Vagina (tissue), 2 donors: ENCODE data around the gene RAB6C. TPM values are rescaled to one million over a fixed set of nuclear protein-coding genes. Genes with fewer than 3 reads are reported as not detected.
"Not testable (repeated sequence)": the region's sequence is repeated elsewhere in the genome, so short reads cannot be mapped to it uniquely, and the experiment has no call there.

Experiments used
- DNase-seq, 2 donors: peaks; one replicate each; pipeline ENCODE4 v3.0.0-alpha.2; 2017; ENCODE audit errors: extremely low spot score in 2 of 2
- H3K27ac ChIP-seq: fragments of 200-600 bp; sonication (generic); one replicate; pipeline ENCODE4 v1.5.1; 2019
- H3K27me3 ChIP-seq: fragments of 200-600 bp; sonication (generic); one replicate; pipeline ENCODE4 v1.5.1; 2019
- H3K36me3 ChIP-seq, 2 donors: fragments of 200-600 bp; sonication (generic); one replicate each; pipeline ENCODE4 v1.5.1; 2017 to 2019
- H3K4me1 ChIP-seq: fragments of 200-600 bp; sonication (generic); one replicate; pipeline ENCODE4 v1.5.1; 2019
- H3K4me3 ChIP-seq, 2 donors: fragments of 200-600 bp; sonication (generic); 1 replicate in 1 of 2; 2 replicates in 1 of 2; pipeline ENCODE4 v1.5.1; 2016 to 2019
- H3K9me3 ChIP-seq: fragments of 200-600 bp; sonication (generic); one replicate; pipeline ENCODE4 v1.5.1; 2019
- CTCF ChIP-seq, 3 experiments: fragments of 450-650 bp in 2 of 3; fragments of 200-600 bp in 1 of 3; sonication (generic) in 1 of 3; IDR thresholded peaks; one replicate each; pipeline ENCODE4 v1.5.1; 2017 to 2019; ENCODE audit warnings: antibody characterized with exemption in 3 of 3, mild to moderate bottlenecking in 2 of 3, moderate library complexity in 2 of 3
- POLR2A ChIP-seq, 2 donors: fragments of 450-650 bp; IDR thresholded peaks; one replicate each; pipeline ENCODE4 v1.6.1; 2017; ENCODE audit warnings: antibody characterized with exemption in 2 of 2, mild to moderate bottlenecking in 2 of 2, moderate library complexity in 2 of 2
- POLR2AphosphoS5 ChIP-seq, 2 donors: sonication (generic); formaldehyde crosslinking; IDR thresholded peaks; one replicate each; pipeline ENCODE4 v1.9.0; 2017; ENCODE audit warnings: antibody characterized with exemption in 2 of 2, mild to moderate bottlenecking in 2 of 2, low read depth in 1 of 2; ENCODE audit not compliant: insufficient read depth in 1 of 2
- intact Hi-C: fragments of 100-400 bp; cut with DNase I; formaldehyde crosslinking; loops from one replicate; pipeline ENCODE4 v1.15.1; 2023
- total RNA-seq: library from RNA; depleted of rRNA; stranded (reverse); fragments of >200 nt; gene quantifications from one replicate; pipeline ENCODE4 v1.2.3, GENCODE V29; 2016

RAB6C gene
- total RNA-seq, 1 donor from 2014 or later, result not detected

GRCh38 chr2:130019402-130019801, 39.9 kb downstream of the RAB6C start:
- intact Hi-C loops, result no loop called here
- Histone ChIP-seq H3K4me3 (no peak overlapping the region), H3K36me3 (no peaks in the 10 kb centered on the region), H3K4me1 (no peaks in the 10 kb centered on the region), H3K27me3 (no peaks in the 10 kb centered on the region), H3K9me3 (no peaks in the 10 kb centered on the region), H3K27ac (no peak overlapping the region)
- no peak for DNase-seq
- TF ChIP-seq POLR2AphosphoS5 (IDR thresholded peaks at IDR 0.05; ENCODE audit: insufficient read depth in 1 of 2, low read depth in 1 of 2) (no peak), CTCF (IDR thresholded peaks at IDR 0.05) (no peak), POLR2A (IDR thresholded peaks at IDR 0.05) (no peak)

- H3K27me3 ChIP-seq, intact Hi-C loops, H3K36me3 ChIP-seq, H3K9me3 ChIP-seq, H3K27ac ChIP-seq, H3K4me3 ChIP-seq, DNase-seq, H3K4me1 ChIP-seq: not testable (repeated sequence)
Measured at GRCh38 chr2:130020069-130020468, 40.6 kb downstream of the RAB6C start.

GRCh38 chr2:130025931-130026330, 46.5 kb downstream of the RAB6C start:
- intact Hi-C loops, H3K9me3 ChIP-seq, H3K4me3 ChIP-seq, H3K27ac ChIP-seq, H3K4me1 ChIP-seq, H3K36me3 ChIP-seq, DNase-seq, H3K27me3 ChIP-seq: not testable (repeated sequence)

Other genes with a start within 250 kb of the RAB6C start
- gene POTEF, start 149.6 kb downstream of the RAB6C start, total RNA-seq, result not detected
- 10.3 TPM for gene CCDC74B, start 165.4 kb downstream of the RAB6C start, total RNA-seq
- 45.2 TPM for gene SMPD4, start 201.9 kb downstream of the RAB6C start, total RNA-seq
- 156 TPM for gene MZT2B, start 202.6 kb downstream of the RAB6C start, total RNA-seq
- not detected for gene TUBA3E, start 218.8 kb downstream of the RAB6C start, total RNA-seq